GM21825 (cell line): Measurements from ENCODE around the gene ARHGEF4.

Experiments used
- ATAC-seq: cut with Tn5 transposase; IDR thresholded peaks from one replicate; pipeline ENCODE4 v1.9.1; 2021; ENCODE audit warnings: mild to moderate bottlenecking, moderate library complexity; ENCODE audit not compliant: unreplicated experiment

ARHGEF4 gene

GRCh38 chr2:131045286-131046027, 208.7 kb downstream of the ARHGEF4 start:
- no peak for ATAC-seq

DNA sequence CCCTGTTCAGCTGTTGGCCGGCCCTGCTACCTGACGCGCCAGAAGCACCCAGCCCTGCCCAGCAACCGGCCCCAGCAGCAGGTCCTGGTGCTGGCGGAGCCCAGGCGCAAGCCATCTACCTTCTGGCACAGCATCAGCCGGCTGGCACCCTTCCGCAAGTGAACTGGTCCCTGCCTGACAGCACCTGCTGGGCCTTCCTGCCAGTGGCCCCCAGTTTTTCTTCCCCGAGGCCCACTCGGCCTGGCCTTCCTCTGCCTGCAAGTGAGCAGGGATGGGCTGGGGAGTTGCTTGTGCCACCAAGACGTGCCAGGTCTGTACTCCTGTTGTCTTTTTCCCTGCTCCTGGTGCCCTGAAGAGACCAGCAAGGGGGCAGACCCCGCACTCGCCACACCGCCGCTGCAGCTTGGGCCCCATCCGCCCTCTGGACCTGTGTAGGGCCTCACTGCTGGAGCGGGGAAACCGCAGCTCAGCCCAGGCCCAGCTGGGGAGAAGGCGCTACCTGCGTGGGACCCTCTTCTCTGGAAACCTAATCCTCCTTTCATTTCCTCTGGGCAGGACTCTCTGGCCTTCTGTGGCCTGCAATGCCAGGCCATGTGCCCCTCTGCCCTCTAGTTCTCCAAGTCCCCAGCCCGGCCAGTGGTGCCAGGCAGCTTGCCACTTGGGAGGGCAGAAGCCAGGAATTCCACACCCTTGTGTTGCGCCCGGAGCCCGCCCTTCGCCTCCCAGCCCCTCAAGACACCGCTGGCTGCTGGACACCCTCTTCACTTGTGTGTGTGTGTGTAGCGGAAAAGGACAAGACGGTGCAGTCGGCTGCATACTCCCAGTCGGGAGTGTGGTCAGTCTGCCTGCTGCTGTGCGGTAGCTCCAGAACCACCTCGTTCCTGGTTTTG, 209.6 kb downstream of the ARHGEF4 start:
- no peak for ATAC-seq

- ATAC-seq, result no peak
These were observed 210.4 kb downstream of the ARHGEF4 start for GRCh38 chr2:131046918-131047652.

DNA sequence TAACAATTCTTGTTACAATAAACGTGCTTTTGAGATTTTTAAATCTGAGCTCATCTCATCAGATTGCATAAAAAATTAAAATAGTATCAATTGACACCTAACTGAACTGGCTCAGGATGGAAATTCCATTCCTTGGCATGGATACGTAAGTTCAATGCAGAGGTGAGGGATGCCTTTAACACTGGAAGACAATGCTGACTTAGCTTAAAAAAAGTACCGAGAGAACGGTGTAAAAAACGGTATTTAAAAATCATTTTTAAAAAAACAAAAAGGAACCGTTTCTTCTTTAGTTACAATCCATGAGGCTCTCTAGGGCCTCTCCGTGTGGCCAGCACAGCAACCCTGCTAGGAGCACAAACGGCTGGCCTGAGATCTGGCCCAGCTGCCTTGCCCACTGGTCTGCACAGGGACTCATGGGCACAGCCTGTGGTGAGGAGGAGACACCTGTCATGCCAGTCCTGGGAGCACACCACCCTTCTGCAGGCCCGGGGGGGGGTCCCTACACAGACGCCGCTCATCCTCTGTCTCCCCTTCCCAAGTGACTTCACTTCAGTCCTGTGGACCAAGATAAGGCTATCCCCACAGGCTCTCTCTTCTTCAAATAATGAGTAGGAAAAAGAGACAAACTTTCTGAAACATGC, 211.3 kb downstream of the ARHGEF4 start:
- no peak for ATAC-seq

DNA sequence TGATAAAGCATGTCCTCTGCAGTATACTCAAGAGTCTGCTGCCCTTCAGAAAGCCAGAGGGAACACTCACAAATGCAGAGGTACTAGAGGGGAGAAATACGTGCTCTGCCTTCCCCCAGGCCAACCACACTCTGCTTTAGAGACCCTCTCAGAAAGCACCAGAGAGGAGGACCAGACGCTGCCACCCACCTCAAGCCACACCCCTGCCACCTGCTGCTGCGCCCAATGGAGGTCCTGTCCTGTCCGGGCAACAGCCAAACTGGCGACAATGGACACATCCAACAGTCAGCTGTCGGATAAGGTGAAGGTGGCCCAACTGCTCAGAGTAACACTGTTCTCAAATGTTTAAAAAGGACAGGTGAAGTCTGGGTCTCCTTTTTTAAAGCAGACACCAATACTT, 211.9 kb downstream of the ARHGEF4 start:
- no peak for ATAC-seq

DNA sequence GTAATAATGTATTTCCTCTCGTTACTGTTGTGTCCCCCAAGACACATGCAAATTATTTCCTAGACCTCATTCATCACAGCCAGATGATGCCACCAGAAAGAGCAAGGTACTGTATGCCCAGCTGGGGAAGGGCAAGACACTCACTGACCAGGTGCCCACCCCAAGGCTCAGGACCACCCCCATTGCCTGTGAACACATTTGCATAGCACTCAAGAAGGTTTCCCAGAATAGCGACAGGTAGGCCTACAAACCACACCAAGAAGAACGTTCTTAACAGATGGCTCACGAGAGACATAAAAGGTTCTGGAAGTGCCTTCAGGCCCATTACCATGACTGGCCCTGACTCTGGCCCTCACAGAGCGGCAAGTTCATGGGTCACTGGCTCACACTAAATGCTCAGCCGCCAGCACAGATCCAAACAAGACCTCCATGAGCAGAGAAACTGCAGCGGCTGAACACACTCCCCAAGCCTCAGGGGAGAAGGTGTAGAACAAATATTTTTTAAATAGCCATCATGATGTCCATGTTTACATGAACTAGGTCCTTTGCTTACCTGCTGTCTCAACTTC, 212.5 kb downstream of the ARHGEF4 start:
- no peak for ATAC-seq

- ATAC-seq, result no peak
These were observed 214.2 kb downstream of the ARHGEF4 start for GRCh38 chr2:131050896-131051295.

- ATAC-seq, result no peak
These were observed 216.1 kb downstream of the ARHGEF4 start for GRCh38 chr2:131052741-131053263.

- no peak for ATAC-seq
These were observed 217.8 kb downstream of the ARHGEF4 start for GRCh38 chr2:131054488-131054887.

DNA sequence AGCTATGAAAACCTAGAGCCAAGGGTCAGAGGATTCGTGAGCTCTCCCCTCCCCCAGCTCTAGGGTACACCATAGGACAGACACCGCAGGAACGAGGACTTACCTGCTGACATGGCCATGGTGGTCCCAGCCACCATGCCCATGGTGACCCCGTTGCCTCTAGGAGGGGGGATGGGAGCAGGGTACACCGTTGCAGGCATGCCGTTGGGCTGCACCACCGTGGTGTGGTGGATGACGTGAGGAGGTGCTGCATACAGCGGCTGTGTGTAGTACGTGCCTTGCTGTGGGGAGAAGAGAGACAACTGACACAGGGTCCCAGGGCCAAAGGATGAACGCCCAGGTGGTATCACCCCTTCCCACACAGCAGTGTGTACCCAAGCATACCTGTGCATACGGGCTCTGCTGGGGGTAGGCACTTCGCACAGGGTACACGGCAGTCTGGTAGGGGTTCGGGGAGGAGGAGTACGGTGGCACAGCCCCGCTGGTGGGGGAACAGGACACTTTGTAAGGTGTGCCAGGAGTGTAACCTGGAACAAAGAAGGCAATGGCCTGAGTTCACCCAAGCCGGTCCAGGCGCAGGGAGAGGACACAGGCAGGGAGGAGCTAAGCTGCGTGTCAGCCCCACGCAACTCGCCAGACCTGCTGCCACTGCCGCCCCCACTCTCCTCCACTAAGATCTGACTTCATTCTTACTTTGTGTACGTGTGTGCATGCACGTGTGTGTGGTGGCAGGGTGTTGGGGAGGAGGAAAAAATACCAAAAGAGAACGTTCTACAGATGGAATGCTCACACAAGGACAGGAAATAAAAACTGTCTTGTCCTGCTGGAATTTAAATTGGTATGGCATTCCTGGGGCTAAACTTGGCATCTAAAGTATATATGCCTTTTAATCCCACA, 218.7 kb downstream of the ARHGEF4 start:
- ATAC-seq, result no peak

DNA sequence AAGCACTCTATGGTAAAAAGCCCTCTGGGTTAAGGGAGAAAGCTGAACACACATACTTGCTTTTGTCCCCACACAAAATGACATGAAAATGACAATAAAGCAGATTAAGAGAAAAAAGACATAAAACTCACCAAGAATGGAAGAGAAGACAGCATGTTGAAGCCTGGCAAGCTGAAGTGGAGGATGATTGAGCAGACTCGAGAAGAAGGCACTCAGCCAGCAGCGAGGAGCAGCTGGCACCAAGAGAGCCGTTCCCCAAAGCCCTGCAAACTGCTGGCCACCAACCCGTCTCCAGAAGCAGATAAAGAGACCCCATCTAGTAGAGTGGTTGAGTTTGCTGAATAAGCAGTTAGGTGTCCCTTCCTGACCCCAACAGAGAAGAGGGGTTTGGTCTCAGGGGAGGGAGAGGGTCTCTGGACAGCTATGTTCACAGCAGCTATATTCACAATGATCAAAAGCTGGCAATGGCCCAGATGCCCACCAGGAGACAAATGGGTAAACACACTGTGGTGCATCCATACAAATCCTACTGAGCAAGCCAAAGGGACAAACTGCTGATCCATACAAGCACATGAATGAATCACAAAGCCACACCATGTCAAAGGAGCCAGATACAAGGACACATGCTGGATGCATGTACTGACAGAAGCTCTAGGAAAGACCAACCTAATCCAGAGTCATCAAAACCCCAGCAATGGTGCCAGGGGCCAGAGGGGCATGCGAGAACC, 219.7 kb downstream of the ARHGEF4 start:
- ATAC-seq, result no peak

DNA sequence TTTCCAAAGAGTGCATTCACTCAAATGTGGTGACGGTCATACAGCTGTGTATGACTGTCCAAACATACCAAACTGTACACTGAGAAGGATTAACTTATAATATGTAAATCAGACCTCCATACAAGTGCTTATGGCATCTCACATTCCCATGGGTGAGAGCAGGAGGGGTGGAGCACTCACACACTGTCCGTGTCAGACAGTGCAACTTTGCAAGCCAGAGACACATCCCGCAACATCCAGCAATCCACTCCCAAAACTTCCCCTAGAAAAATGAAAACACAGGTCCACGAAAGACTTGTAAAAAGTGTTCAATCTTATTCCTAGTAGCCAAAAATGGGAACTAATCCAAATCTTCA, 220.2 kb downstream of the ARHGEF4 start:
- ATAC-seq, result no peak

- no peak for ATAC-seq
These were observed 221.6 kb downstream of the ARHGEF4 start for GRCh38 chr2:131058214-131058843.

DNA sequence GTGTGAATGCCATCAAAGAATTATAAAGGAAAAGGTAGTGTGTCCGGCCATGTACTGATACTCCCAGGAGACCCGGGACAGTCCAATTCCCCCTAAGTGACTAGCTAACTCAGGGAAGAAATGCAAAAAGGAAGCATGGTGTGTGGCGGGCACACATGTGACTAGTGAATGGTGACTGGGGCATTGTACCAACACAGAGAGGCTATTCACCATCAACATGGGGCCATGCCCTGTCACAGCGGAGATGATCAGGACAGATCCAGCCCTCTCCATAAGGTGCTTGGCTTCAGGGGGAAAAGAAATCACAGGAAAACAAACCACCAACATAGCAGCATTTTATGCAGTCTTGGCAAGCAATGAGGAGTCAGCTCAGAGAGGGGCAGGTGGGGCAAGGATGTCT, 222.2 kb downstream of the ARHGEF4 start:
- ATAC-seq, result no peak

DNA sequence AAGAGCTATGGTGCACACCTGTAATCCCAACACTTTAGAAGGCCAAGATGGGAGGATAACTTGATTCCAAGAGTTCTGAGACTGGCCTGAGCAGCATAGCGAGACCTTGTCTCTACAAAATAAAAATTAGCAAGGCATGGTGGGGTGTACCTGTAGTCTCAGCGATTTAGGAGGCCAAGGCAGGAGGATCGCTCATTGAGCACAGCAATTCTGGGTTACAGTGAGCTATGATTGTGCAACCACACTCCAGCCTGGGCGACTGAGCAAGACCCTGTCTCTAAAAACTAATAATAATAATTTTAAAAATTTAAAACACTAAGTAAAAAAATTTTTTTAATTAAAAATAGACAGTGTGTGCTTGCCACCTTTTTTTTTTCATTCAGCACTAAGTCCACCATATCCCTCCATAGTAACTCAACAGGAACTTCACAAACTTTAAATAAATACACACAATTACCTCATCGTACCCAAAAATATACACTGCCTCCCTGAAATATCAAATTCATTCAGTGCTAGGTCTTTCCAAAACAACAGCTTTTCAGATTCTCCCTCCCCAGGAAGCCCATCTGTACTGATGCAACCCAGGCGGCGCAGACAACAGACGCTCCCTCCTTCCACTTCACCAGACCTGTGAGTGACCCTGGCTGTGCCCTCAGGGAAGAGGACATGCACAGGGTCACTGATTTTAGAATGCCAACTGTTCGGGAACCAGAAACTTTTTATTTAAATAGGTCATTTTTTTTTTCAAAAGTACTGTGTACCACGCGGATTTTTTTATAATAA, 227.0 kb downstream of the ARHGEF4 start:
- ATAC-seq, result no peak

- no peak for ATAC-seq
These were observed 228.1 kb downstream of the ARHGEF4 start for GRCh38 chr2:131064589-131065512.
